ENCODE results near the gene HSDL2.
"Not testable (repeated sequence)": the region's sequence is repeated elsewhere in the genome, so short reads cannot be mapped to it uniquely, and the experiment has no call there.

The HSDL2 gene

DNA sequence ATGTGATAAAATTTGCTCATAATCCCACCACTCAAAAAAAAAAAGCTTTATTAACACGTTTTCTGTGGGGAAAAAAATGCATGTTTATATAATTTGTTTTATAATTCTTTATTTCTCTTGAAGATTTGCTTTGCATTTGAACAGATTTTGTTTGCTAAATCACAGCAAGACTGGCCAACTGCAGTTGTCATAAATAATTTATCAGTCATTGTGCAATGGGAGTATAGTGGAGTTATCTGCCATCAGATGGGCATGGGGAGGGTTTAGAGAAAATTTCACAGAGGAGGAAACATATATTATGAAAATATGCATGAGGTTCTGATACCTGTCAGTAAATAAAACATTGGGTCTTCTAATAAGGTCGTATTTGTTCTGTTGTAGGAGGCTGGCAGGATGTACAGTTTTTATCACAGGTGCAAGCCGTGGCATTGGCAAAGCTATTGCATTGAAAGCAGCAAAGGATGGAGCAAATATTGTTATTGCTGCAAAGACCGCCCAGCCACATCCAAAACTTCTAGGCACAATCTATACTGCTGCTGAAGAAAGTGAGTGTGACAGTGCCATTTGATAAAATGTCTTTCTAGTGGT, 23.8 kb downstream of the HSDL2 start:
- no peak for DNase-seq

GRCh38 chr9:112404508-112404932, 24.6 kb downstream of the HSDL2 start:
- no peak for DNase-seq

GRCh38 chr9:112408275-112408674, 28.4 kb downstream of the HSDL2 start:
- no peak for DNase-seq

- DNase-seq: no peak
Measured at GRCh38 chr9:112408819-112409218, 28.9 kb downstream of the HSDL2 start.

GRCh38 chr9:112409758-112410157, 29.9 kb downstream of the HSDL2 start:
- DNase-seq: no peak

DNA sequence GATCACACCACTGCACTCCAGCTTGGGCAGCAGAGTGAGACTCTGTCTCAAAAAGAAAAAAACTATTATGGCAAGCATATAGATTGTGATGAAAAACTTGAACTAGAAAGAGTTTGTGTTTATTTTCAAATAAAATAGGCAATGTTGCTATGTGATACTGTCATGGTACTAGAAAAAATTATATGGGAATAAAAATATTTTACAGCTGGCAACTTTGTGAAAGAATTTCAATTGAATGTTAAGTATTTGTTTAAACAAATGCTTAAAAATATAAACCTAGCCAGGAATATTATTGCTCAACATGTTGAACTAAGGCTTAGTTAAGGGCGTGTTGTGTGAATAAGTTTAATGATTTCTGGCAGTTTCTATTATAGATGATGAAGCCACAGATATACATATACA, 31.7 kb downstream of the HSDL2 start:
- DNase-seq: no peak

- DNase-seq: not testable (repeated sequence)
Measured at GRCh38 chr9:112413728-112414127, 33.8 kb downstream of the HSDL2 start.

- DNase-seq: no peak
Measured at GRCh38 chr9:112420208-112420607, 40.3 kb downstream of the HSDL2 start.

- no peak for DNase-seq
Measured at GRCh38 chr9:112421771-112422222, 41.9 kb downstream of the HSDL2 start.

GRCh38 chr9:112422417-112423148, 42.7 kb downstream of the HSDL2 start:
- no peak for DNase-seq

- no peak for DNase-seq
Measured at GRCh38 chr9:112430006-112430522, 50.2 kb downstream of the HSDL2 start.

DNA sequence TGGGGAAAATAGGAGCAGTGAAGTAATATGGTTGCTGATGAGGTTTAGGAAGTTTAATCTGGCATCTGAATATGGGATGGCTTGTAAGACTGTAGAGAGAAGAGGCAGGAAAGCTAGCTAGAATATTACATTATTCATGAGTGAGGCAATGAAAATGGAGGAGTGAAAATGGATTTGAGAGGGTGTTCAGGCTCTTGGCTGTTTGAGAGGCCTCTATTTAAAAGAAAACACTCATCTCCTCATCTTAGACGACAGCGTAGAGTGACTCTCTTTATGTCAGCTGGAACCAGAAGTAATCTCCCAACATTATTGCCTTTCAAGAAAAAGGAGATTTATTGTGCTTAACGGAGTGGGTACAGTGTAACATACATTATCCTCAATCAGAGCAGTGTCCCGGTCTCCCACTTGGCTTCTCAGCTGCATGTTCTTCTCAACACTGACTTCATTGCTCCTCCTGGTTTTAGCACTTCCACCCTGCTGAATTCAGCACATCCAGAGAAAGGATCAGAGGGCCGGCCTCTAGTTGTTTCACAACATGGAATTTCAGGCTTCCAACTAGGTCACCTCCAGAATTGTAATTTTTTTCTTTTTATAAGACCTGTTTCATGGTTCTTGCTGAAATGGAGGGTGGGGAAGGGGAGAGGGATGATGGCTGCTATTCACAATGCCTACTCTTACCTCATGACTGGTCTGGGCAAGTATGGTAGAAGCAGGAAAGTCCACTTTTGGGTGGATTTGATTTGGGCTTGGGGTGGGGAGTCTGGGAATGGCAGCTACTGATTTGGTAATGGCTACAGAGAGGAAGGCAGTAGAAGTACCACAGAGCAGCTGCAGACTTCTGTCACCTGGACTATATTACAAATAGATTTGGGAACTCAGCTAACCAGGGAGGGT, 53.8 kb downstream of the HSDL2 start:
- DNase-seq: no peak

DNA sequence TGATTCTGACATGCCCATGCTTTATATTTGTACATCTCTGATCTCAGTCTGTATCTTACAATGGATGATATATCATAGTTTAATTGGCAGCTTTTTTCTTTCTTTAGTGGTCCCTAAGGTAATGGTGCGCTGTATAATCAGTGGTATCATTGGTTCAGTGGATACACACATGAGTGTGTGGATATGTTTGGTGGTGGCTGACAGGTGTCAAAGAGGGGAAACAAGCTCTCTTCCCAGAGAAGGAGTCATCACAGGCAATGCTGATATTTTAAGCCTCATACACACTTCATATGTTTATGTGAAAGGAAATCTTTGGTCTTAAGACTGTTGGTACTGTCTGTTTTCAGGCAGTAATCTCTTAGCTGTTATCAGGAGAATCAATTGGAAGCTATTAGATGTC, 54.6 kb downstream of the HSDL2 start:
- DNase-seq: no peak

DNA sequence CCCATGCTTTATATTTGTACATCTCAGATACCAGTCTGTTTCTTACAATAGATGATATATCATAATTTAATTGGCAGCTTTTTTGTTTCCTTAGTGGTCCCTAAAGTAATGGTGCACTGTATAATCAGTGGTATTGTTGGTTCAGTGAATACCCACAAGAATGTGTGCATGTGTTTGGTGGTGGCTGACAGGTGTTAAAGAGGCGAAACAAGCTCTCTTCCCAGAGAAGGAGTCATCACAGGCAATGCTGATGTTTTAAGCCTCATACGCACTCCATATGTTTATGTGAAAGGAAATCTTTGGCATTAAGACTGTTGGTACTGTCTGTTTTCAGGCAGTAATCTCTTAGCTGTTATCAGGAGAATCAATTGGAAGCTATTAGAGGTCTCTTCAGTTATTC, 57.5 kb downstream of the HSDL2 start:
- DNase-seq: no peak

GRCh38 chr9:112439171-112439570, 59.3 kb downstream of the HSDL2 start:
- DNase-seq: no peak

GRCh38 chr9:112439825-112440224, 59.9 kb downstream of the HSDL2 start:
- DNase-seq: no peak

DNA sequence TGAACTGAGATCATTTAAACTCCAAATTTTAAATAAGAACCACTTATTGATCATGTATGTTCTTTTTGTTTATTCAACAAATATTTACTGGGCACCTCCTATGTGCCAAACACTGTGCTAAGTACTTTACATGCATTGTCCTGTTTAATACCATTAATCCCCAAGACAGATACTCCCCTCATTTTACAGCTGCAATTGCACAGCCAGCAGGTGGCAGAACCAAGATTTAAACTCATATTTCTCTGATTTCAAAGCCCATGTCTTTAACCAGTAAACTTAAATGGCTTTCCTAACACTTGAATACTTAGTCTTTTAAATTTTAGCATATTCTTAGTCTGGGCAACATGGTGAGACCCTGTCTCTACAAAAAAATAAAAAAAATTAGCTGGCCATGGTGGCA, 63.3 kb downstream of the HSDL2 start:
- DNase-seq: no peak

- DNase-seq: no peak
Measured at GRCh38 chr9:112443636-112444035, 63.7 kb downstream of the HSDL2 start.

DNA sequence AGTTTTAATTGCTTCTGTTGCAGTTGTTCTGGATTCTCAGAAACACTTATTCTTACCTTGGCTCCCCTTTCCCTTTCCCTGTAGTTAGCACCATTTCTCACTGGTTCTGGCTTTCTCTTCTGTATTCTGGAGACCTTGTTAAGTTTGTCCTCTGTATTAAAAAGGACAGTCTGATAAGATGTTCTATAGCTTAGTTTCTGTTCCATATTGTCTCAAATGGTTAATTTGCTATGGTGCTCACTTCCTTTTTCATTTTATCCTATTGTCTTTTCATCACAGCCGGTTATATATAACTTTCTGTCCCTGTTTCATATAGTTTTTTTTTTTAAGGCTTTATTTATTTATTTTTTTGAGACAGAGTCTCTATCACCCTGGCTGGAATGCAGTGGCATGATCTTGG, 65.3 kb downstream of the HSDL2 start:
- DNase-seq: no peak

- DNase-seq: no peak
Measured at GRCh38 chr9:112446080-112446479, 66.2 kb downstream of the HSDL2 start.

GRCh38 chr9:112446526-112446925, 66.6 kb downstream of the HSDL2 start:
- no peak for DNase-seq

GRCh38 chr9:112447283-112447761, 67.4 kb downstream of the HSDL2 start:
- DNase-seq: no peak

DNA sequence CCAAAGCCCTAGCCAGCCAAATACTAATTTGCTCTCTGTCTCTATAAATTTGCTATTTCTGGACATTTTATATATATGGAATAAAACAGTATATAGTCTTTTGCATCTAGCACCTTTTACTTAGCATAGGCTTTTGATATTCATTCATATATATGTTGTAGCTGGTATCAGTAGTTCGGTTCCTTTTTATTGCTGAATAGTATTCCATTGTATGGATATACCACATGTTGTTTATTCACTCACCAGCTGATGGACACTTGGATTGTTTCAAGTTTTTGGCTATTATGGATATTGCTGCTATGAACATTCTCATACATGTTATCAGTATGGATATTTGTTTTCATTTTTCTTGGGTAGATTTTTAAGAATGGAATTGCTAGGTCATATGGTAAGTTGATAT, 82.9 kb downstream of the HSDL2 start:
- no peak for DNase-seq

Data from GDM1 (cell line).